NCI-H82 treated with DMSO at 0.1 percent for 48 hours (cell line): Measurements from ENCODE around the gene GPR37L1.
"Not testable (repeated sequence)": the region's sequence is repeated elsewhere in the genome, so short reads cannot be mapped to it uniquely, and the experiment has no call there.

Source experiments
- DNase-seq: peaks from one replicate; lab custom pipeline; 2025; ENCODE audit not compliant: unreplicated experiment; lab: John Stamatoyannopoulos, UW

GPR37L1 gene

GRCh38 chr1:202107801-202108731 lies 14.7 kb upstream of the GPR37L1 start:
- DNase-seq, result no peak

DNA sequence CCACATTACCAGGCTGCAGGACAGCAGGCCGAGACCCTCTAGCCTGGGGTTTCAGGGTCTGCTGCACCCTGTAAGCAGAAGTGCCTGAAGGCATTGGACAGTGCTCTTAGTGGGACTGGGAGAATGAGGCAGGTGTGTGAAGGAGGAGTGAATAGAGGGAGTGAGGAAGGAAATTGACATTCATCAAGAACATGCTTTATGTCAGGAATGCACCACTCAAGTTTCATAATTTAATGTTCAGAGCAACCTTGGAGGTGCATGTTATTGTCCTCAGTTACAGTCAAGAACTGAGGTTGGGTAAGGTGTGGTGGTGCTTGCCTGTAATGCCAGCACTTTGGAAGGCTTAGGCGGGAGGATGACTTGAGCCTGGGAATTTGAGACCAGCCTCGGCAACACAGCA lies 11.7 kb upstream of the GPR37L1 start:
- DNase-seq, result no peak

GRCh38 chr1:202111589-202111988 lies 11.1 kb upstream of the GPR37L1 start:
- not testable (repeated sequence) for DNase-seq

- DNase-seq, result no peak
These were observed 9.6 kb upstream of the GPR37L1 start for GRCh38 chr1:202112859-202113689.

GRCh38 chr1:202113690-202114300 lies 8.9 kb upstream of the GPR37L1 start:
- DNase-seq, result no peak

DNA sequence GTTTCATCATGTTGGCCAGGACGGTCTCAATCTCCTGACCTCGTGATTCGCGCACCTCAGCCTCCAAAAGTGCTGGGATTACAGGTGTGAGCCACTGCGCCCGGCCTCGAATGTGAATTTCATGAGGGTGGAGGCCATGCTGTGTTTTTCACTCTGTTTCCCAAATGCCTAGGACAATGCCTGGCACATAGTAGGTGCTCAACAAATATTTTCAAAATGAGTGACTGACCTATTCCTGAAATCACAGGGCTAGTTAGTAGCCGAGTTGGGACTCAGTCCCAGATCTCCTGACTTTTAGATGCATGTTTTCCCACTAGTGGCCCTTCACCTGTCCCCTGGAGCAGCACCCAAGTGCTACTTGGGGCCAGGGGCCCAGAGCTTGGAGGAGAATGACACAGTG lies 6.4 kb upstream of the GPR37L1 start:
- DNase-seq, result no peak

- DNase-seq, result no peak
These were observed 4.8 kb upstream of the GPR37L1 start for GRCh38 chr1:202117898-202118371.

GRCh38 chr1:202121006-202121405 lies 1.7 kb upstream of the GPR37L1 start:
- DNase-seq, result no peak

- DNase-seq, result no peak
These were observed 658 bp downstream of the GPR37L1 start for GRCh38 chr1:202123336-202123813.

DNA sequence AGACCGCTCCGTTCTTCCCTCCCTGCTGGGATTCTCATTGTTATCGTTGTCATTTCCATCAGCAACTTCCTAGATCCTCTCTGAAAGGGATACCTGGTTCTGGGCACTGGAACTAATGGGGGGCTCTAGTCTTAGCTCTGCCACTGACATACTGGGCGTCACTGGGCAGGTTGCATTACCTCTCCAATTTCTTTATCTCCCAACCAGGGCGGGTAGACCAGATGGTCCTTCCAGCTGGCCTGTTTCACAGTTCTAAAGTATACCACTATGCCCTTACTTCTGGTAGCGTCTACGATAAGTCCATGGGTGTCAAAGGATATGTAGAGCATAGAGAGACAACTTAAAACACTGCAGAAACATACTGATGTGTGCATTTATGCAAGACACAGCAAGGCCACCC lies 1.4 kb downstream of the GPR37L1 start:
- no peak for DNase-seq

- DNase-seq, result no peak
These were observed 2.9 kb downstream of the GPR37L1 start for GRCh38 chr1:202125611-202126010.

GRCh38 chr1:202126426-202126825 lies 3.7 kb downstream of the GPR37L1 start:
- no peak for DNase-seq

DNA sequence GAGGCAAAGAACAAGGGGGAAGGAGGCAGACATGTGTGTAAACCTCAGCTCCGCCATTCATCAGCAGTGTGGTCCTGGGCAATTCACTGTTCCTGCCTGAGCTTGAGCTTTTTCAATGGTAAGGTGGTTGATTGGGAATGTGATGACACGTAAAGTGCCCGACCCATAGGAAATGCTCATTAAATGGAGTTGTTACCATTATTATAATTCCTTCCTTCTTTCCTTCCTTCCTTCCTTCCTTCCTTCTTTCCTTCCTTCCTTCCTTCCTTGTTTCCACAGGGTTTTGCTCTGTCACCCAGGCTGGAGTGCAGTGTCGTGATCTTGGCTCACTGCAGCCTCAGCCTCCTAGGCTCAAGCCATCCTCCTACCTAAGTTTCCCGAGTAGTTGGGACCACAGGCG lies 4.3 kb downstream of the GPR37L1 start:
- no peak for DNase-seq

DNA sequence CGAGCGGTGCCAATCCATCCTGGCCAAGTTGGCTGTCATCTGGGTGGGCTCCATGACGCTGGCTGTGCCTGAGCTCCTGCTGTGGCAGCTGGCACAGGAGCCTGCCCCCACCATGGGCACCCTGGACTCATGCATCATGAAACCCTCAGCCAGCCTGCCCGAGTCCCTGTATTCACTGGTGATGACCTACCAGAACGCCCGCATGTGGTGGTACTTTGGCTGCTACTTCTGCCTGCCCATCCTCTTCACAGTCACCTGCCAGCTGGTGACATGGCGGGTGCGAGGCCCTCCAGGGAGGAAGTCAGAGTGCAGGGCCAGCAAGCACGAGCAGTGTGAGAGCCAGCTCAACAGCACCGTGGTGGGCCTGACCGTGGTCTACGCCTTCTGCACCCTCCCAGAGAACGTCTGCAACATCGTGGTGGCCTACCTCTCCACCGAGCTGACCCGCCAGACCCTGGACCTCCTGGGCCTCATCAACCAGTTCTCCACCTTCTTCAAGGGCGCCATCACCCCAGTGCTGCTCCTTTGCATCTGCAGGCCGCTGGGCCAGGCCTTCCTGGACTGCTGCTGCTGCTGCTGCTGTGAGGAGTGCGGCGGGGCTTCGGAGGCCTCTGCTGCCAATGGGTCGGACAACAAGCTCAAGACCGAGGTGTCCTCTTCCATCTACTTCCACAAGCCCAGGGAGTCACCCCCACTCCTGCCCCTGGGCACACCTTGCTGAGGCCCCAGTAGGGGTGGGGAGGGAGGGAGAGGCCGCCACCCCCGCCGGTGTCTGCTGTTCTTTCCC lies 5.3 kb downstream of the GPR37L1 start:
- no peak for DNase-seq

DNA sequence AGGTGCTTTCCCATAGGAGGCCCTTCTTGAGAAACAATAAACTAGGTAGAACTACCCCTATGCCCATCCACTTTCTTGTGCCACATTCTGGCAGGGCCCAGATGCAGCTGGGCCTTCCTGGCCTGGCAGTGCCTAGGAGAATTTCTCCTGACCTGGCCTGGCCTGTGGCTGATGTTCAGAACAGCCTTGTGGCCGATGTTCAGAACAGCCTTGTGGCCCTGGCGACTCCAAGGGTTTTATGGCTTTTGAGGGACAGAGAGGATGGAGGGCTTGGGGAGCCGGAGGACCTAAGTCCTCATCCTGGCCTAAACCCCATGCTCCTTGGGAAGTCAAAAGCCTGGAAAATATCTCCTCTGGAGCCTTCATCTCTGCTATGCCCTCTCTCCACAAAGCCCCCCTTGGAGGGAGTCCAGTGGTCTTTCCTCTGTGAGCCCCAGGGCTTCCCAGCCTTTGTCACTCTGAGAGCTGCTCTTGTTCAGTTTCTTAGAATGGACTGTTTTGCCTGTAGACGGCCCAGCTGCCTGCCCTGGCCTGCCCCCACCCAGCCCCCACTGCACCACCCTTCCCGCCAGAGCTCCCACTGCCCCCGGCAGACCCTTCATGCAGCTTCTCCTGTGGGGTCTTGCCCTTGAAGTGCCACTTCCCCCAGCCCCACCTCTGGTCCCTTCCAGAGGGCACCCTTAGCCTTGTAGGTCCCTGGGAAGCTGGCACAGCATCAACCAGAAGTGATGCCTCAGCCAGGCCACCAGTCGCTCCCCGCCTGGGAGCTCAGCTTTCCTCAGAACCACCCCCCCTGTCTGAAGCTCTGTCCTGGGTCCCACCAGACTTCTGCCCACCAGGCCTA lies 7.0 kb downstream of the GPR37L1 start:
- no peak for DNase-seq

DNA sequence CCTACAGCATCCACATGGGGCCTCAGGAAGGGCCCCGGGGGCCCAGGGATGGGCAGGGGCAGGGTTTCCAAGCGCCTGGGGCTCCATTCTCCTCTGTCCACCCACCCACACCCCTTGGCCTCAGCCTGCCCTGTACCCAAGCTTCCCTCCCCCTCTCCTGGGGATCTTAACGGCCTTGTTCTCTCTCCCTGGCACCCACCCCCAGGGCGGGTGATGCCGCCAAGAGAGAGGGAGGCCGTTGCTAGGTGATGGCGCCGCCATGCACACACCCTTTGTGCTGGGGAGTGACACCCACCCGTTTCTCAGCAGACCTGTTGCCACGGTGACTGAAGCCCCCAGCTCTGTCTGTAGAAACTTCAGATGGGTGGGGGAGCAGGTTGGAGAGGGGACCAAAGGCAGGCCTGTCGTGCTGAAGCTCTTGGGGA lies 7.6 kb downstream of the GPR37L1 start:
- no peak for DNase-seq

DNA sequence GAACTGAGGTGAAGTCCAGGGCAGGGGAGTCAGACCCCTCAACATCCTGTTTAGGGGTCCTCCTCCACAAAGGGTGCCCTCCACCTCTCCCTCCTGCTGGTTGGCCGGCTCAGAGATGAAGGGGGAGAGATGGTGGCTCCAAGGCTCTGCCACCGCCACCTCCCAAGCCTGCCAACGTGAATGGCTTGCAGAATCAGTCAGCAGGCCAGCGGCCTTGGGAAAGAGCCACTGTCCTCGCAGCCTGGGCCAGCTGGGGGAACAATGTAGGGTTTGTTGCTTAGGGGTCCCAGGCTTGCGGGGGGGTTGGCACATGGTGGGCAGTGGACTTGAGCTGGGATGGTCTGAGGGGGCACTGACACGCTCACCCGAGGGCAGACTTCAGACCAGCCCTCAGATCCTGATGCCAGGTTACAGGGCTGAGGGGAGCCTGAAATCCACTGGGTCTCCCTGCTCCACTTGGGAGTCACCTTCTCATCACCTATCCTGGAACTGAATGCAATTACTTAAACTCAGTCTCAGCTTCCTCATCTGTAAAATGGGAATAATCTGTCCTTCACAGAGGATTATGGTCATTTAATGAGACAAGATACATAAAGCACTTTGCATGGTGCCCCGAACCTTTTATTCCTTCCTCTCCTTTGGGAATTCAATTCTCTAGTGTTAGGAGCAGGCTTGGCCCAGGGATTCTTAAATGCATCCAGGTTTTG lies 8.3 kb downstream of the GPR37L1 start:
- no peak for DNase-seq

DNA sequence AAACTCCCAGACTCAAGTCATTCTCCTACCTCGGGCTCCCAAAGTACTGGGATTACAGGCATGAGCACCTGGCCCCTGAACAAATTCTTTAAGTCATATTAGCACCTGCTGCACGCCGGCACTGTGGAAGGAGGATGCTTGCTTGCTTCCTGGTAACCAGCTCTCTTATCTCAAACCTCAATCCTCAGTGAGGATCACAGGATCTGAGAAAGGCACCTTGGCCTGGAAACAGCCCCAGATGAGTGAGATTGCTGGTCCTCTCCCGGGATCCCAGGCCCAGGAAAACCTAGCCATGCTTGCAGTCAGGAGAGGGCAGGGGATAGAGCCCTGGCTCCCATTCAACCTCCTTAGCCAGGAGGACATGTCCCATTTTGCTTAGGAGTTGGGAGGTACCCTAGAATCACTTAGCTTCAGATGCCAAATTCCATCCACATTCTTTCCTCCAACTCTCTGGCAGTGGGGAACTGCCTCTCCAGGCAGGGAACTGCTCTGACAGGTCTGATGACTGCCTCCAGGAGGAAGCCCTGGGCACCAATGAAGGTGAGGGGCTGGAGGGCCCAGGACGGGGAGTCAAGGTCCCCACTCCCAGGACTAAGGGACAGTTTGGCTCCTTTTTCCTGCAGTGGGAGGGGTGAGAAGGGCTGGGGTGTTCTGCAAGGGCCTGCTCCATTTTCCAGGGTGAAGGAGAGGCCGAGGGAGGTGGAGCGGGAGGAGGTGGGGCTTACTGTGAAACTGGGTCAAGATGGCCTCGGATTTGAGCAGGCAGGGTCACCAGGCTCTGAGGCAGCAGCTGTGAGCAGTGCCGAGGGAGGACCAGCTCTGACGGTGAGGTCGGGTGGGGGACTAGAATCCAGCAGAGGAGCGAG lies 9.5 kb downstream of the GPR37L1 start:
- DNase-seq, result no peak
